Esophagus squamous epithelium (tissue), 5 donors: ENCODE results near the gene ZWILCH. TPM values are rescaled to one million over a fixed set of nuclear protein-coding genes. Genes with fewer than 3 reads are reported as not detected.

Experiments
- DNase-seq: peaks from one replicate; lab custom pipeline; 2025; lab: John Stamatoyannopoulos, UW
- H3K27ac ChIP-seq, 4 donors: fragments of 200-600 bp; sonication (generic); one replicate each; pipeline ENCODE4 v1.5.1; 2016 to 2019; ENCODE audit warnings: mild to moderate bottlenecking in 1 of 4
- H3K27me3 ChIP-seq, 4 donors: fragments of 200-600 bp; sonication (generic); 1 replicate in 3 of 4; 2 replicates in 1 of 4; pipeline versions ENCODE4 v1.5.1 to v1.6.0; 2017 to 2021; ENCODE audit warnings: antibody characterized with exemption in 1 of 4
- H3K36me3 ChIP-seq, 3 donors: fragments of 200-600 bp; sonication (generic); one replicate each; pipeline ENCODE4 v1.5.1; 2016 to 2019
- H3K4me1 ChIP-seq, 3 donors: fragments of 200-600 bp; sonication (generic); one replicate each; pipeline ENCODE4 v1.5.1; 2017 to 2019
- H3K4me3 ChIP-seq, 4 donors: fragments of 200-600 bp; sonication (generic); 1 replicate in 3 of 4; 2 replicates in 1 of 4; pipeline ENCODE4 v1.5.1; 2016 to 2019; ENCODE audit warnings: mild to moderate bottlenecking in 2 of 4, moderate library complexity in 1 of 4
- H3K9me3 ChIP-seq, 3 donors: fragments of 200-600 bp; sonication (generic); one replicate each; pipeline ENCODE4 v1.5.1; 2016 to 2019
- CTCF ChIP-seq, 6 experiments: fragments of 450-650 bp in 4 of 6; fragments of 200-600 bp in 2 of 6; sonication (generic) in 2 of 6; IDR thresholded peaks; one replicate each; pipeline ENCODE4 v1.5.1; 2016 to 2019; ENCODE audit warnings: antibody characterized with exemption in 6 of 6, mild to moderate bottlenecking in 4 of 6, moderate library complexity in 4 of 6
- POLR2A ChIP-seq, 4 donors: fragments of 450-650 bp; IDR thresholded peaks; one replicate each; pipeline ENCODE4 v1.6.1; 2017; ENCODE audit warnings: antibody characterized with exemption in 4 of 4, mild to moderate bottlenecking in 4 of 4, moderate library complexity in 3 of 4
- WGBS, 2 donors: methylation state at CpG; one replicate each; pipeline ENCODE4 v1.1.5; 2018; 5-methylcytosine and 5-hydroxymethylcytosine counted together
- intact Hi-C: fragments of 100-400 bp; cut with DNase I; formaldehyde crosslinking; loops from one replicate; pipeline ENCODE4 v1.15.0; 2022
- total RNA-seq, 4 donors: library from RNA; depleted of rRNA; stranded (reverse); fragments of >200 nt; gene quantifications; one replicate each; pipeline ENCODE4 v1.1.0, GENCODE V29; 2016
- donor health status: DM: yes; HTN: yes; CAD: no.

The ZWILCH gene
- total RNA-seq, 4 donors from 2014 or later, result 4.5 to 21.2 (median 11.4) TPM

- no peaks in the 10 kb centered on the region for H3K4me1 ChIP-seq
- H3K9me3 ChIP-seq, result no peaks in the 10 kb centered on the region
- H3K36me3 ChIP-seq, result no peaks in the 10 kb centered on the region
- no peak overlapping the region for H3K4me3 ChIP-seq
- TF ChIP-seq CTCF (IDR thresholded peaks at IDR 0.05), result no peak
- TF ChIP-seq POLR2A (IDR thresholded peaks at IDR 0.05), result no peak
- WGBS, 2 donors, result 83 to 86% methylated on average over 6 to 11 of the region's 12 CpGs
- intact Hi-C loops, result no loop called here
- no peaks in the 10 kb centered on the region for H3K27me3 ChIP-seq
- DNase-seq, result no peak
- H3K27ac ChIP-seq, result no peak overlapping the region
Observed at GRCh38 chr15:66592505-66593218, 87.5 kb downstream of the ZWILCH start.

GRCh38 chr15:66593219-66593780, 88.2 kb downstream of the ZWILCH start:
- WGBS, 2 donors, result 57 to 78% methylated on average over 2 to 3 of the region's 3 CpGs
- Histone ChIP-seq H3K36me3 (no peaks in the 10 kb centered on the region), H3K27me3 (no peaks in the 10 kb centered on the region), H3K9me3 (no peaks in the 10 kb centered on the region), H3K4me1 (no peaks in the 10 kb centered on the region), H3K27ac (no peak overlapping the region), H3K4me3 (no peak overlapping the region)
- intact Hi-C loops, result no loop called here
- TF ChIP-seq POLR2A (IDR thresholded peaks at IDR 0.05), result no peak
- no peak for TF ChIP-seq CTCF (IDR thresholded peaks at IDR 0.05)
- DNase-seq, result no peak

- Histone ChIP-seq H3K4me3 (no peak overlapping the region), H3K27me3 (no peaks in the 10 kb centered on the region), H3K27ac (no peak overlapping the region), H3K9me3 (no peaks in the 10 kb centered on the region), H3K36me3 (no peaks in the 10 kb centered on the region), H3K4me1 (no peaks in the 10 kb centered on the region)
- TF ChIP-seq CTCF (IDR thresholded peaks at IDR 0.05) (no peak), POLR2A (IDR thresholded peaks at IDR 0.05) (no peak)
- intact Hi-C loops, result no loop called here
- no peak for DNase-seq
- 69 to 90% methylated on average over 1 to 3 of the region's 10 CpGs for WGBS, 2 donors
Observed at GRCh38 chr15:66594344-66594743, 89.2 kb downstream of the ZWILCH start.

GRCh38 chr15:66594836-66595235, 89.7 kb downstream of the ZWILCH start:
- no peak for TF ChIP-seq POLR2A (IDR thresholded peaks at IDR 0.05)
- TF ChIP-seq CTCF (IDR thresholded peaks at IDR 0.05), result no peak
- H3K9me3 ChIP-seq, result no peaks in the 10 kb centered on the region
- WGBS, 2 donors, result 66 to 69% methylated on average over 5 of the region's 5 CpGs
- H3K36me3 ChIP-seq, result no peaks in the 10 kb centered on the region
- DNase-seq, result no peak
- no peaks in the 10 kb centered on the region for H3K27me3 ChIP-seq
- H3K4me3 ChIP-seq, result no peak overlapping the region
- H3K27ac ChIP-seq, result no peak overlapping the region
- no peaks in the 10 kb centered on the region for H3K4me1 ChIP-seq
- intact Hi-C loops, result no loop called here

GRCh38 chr15:66595332-66595731, 90.2 kb downstream of the ZWILCH start:
- no peak for DNase-seq
- intact Hi-C loops, result no loop called here
- Histone ChIP-seq H3K4me3 (no peak overlapping the region), H3K27me3 (no peaks in the 10 kb centered on the region), H3K27ac (no peak overlapping the region), H3K4me1 (no peaks in the 10 kb centered on the region), H3K36me3 (no peaks in the 10 kb centered on the region), H3K9me3 (no peaks in the 10 kb centered on the region)
- TF ChIP-seq POLR2A (IDR thresholded peaks at IDR 0.05) (no peak), CTCF (IDR thresholded peaks at IDR 0.05) (no peak)
